GM21576 (cell line): ENCODE results near the gene WWOX.
"Not testable (repeated sequence)": the region's sequence is repeated elsewhere in the genome, so short reads cannot be mapped to it uniquely, and the experiment has no call there.

ENCODE experiments used
- ATAC-seq: cut with Tn5 transposase; IDR thresholded peaks from one replicate; pipeline ENCODE4 v1.9.1; 2021; ENCODE audit warnings: mild to moderate bottlenecking, moderate library complexity; ENCODE audit not compliant: unreplicated experiment

WWOX gene

DNA sequence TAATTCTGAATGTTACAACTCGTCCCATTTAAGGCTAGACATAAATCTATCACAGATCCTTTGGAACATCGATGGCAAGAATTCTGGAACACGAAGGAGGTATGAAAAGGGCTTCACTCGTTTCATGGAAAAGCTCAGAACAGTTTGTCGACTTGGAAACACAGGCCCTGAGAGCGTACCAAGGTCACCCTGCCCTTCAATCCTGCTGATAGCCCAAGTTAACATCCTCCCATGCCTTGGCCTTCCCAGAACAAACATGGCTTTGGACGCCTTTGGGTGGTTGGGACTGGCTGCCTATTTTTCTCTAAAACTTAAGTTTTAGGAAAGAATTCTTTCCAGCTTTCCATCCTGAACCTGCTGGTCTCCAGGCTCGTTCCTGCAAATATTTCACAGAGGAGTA lies 1105.0 kb downstream of the WWOX start:
- ATAC-seq, result no peak

- no peak for ATAC-seq
Measured at GRCh38 chr16:79206889-79207288, 1107.4 kb downstream of the WWOX start.

GRCh38 chr16:79209308-79209707 lies 1109.9 kb downstream of the WWOX start:
- ATAC-seq, result no peak

GRCh38 chr16:79210607-79211006 lies 1111.2 kb downstream of the WWOX start:
- no peak for ATAC-seq

GRCh38 chr16:79211586-79211985 lies 1112.1 kb downstream of the WWOX start:
- ATAC-seq, result no peak

- no peak for ATAC-seq
Measured at GRCh38 chr16:79212114-79212791, 1112.8 kb downstream of the WWOX start.

- no peak for ATAC-seq
Measured at GRCh38 chr16:79213214-79213613, 1113.8 kb downstream of the WWOX start.

DNA sequence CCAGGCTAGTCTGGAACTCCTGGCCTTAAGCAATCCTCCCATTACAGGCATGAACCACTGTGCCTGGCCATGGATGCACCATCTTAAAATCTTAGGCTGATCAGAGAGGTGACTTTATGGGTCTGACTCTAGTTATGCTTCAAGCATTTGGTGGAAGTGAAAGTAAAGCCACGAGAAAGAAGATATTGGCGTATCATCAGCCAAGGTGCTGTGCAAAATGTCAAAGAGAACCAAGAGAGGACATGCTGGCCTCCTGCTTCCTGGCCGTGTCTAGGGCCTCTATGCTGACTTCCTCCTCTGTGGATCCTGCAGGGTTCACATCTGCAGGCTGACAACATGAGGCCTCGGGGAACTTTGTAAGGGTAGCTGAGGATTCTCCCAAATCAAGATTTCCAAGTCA lies 1115.8 kb downstream of the WWOX start:
- no peak for ATAC-seq

GRCh38 chr16:79217375-79218011 lies 1118.0 kb downstream of the WWOX start:
- ATAC-seq, result no peak

- no peak for ATAC-seq
Measured at GRCh38 chr16:79218351-79218750, 1118.9 kb downstream of the WWOX start.

- not testable (repeated sequence) for ATAC-seq
Measured at GRCh38 chr16:79225994-79226393, 1126.5 kb downstream of the WWOX start.

DNA sequence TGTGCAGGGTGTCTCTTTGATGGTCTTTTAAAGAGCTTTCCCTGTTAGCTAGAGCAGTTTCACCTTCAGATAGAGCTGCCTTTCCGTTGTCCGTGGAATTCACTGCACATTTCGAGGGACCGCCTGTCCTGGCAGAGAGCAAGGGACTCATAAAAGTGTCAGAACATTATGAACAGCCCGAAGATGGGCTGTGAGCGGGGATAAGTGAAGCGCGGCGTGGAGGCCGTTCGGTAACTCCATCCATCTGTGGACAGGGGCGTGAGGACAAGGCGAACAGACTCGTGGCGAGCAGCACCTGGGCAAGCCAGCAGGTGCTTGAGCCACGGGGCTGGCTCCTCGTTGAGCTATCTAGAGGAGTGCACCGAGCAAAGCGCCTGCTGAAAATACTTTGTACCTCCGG lies 1129.9 kb downstream of the WWOX start:
- ATAC-seq, result no peak

- not testable (repeated sequence) for ATAC-seq
Measured at GRCh38 chr16:79245700-79246099, 1146.2 kb downstream of the WWOX start.

DNA sequence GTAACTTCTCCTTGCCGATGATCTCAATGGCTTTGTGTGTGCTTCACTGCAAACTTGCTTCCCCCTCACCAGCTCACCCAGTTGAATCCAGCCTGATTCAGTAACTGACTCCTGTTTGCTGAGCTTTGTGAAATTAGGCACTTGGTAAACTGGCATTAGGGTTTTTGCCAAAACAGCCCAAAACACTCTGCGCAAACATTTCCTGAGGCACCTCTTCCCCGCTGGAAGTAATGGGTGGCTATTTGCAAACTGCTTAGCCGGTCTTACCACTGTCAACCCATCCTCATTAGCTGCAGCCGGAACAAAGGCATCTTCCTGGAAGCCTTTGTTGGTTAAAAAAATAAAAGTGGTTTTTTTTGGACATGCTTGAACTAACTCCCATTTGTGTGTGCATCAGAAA lies 1147.9 kb downstream of the WWOX start:
- ATAC-seq, result no peak

DNA sequence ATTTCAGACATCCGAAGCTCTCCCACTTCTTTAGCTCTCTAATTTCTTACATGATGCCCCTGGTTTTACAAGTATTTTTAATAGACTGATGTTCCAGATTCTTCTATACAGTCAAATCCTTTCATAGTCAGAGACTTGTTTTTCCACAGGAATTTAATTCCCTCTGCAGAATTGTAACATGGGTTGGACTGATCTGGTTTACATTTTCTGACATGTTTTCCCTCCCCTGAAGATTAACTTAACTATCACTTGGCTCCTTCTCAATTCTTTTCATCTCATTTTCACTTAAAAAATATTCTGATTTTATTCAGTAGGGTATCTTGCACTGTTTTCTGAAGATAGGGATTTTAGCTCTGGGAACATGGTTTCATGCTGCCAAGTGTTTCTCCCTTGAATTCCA lies 1148.9 kb downstream of the WWOX start:
- no peak for ATAC-seq

- no peak for ATAC-seq
Measured at GRCh38 chr16:79250502-79251098, 1151.1 kb downstream of the WWOX start.

DNA sequence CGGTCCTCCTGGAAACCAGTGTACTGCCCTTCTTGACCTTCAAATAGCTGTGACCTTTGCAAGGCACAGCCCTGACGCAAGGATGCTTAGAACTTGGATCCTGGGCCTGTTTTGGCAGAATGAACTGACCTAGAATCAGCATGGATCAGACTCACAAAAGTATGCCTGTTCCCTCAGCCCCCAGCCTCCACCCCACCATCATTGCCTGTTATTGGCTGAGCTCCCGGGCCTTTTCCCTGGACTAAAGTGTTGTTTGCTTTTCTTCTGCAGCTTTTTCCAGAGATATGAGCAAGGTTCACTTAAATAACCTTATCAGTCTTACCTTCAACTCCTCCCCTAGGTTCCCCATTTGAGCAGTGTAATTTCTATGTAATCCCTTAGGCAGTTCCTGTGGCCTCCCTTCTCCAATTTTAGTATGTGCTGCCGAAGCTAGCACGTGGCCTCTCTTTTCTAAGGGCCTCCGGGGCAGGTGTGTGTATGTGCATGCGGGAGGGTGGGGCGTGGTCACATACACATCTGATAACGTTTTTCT lies 1153.7 kb downstream of the WWOX start:
- ATAC-seq, result no peak

- no peak for ATAC-seq
Measured at GRCh38 chr16:79257953-79258490, 1158.6 kb downstream of the WWOX start.

- not testable (repeated sequence) for ATAC-seq
Measured at GRCh38 chr16:79260890-79261289, 1161.4 kb downstream of the WWOX start.

GRCh38 chr16:79261481-79261940 lies 1162.1 kb downstream of the WWOX start:
- ATAC-seq, result no peak

GRCh38 chr16:79261944-79262552 lies 1162.6 kb downstream of the WWOX start:
- no peak for ATAC-seq
